IMR-90 (cell line): ENCODE measurements around the gene PIM3. TPM values are rescaled to one million over a fixed set of nuclear protein-coding genes. Genes with fewer than 3 reads are reported as not detected.
A peak's percentile ranks its signal among the peaks of the same experiment; 100 is the strongest.

ENCODE experiments used
- ATAC-seq: fragments of 200-7000 bp; cut with Tn5 transposase; 2 replicates; pipeline ENCODE4 v1.9.1; 2020; ENCODE audit warnings: low read depth, mild to moderate bottlenecking, moderate library complexity
- BruUV-seq: library from RNA; stranded (reverse); fragments of 400-500 nt; replicated peaks from 2 replicates; lab custom pipeline; 2021; lab: Mats Ljungman, UMichigan
- CTCF ChIA-PET: fragments of 300-600 bp; formaldehyde crosslinking; extraction: SDS; loops from one replicate; lab custom pipeline; 2021; ENCODE audit warnings: antibody characterized with exemption; lab: Yijun Ruan, JAX
- POLR2A ChIA-PET: fragments of 300-600 bp; sonication (Branson Sonifier 250); formaldehyde crosslinking; loops from one replicate; lab custom pipeline; 2022; ENCODE audit warnings: antibody characterized with exemption; ENCODE audit not compliant: unreplicated experiment; lab: Charles Lee
- DNase-seq: peaks from one replicate; pipeline ENCODE4 v3.0.0; 2013
- H2AFZ ChIP-seq: replicated peaks from 2 replicates; pipeline ENCODE3; 2013; ENCODE audit warnings: low read length, mild to moderate bottlenecking; ENCODE audit not compliant: poor library complexity
- H2AK5ac ChIP-seq: 2 replicates; pipeline ENCODE4 v1.6.1; 2013; ENCODE audit warnings: low read depth, low read length, inconsistent platforms
- H2AK9ac ChIP-seq: replicated peaks from 2 replicates; pipeline ENCODE3; 2013; ENCODE audit warnings: mild to moderate bottlenecking, low read depth, low read length, moderate library complexity; ENCODE audit not compliant: poor library complexity
- H2BK120ac ChIP-seq: 2 replicates; pipeline ENCODE4 v1.6.1; 2013; ENCODE audit warnings: low read depth, low read length, inconsistent platforms
- H2BK15ac ChIP-seq: 3 replicates; pipeline ENCODE4 v1.6.1; 2013; ENCODE audit warnings: low read depth, low read length, inconsistent platforms
- H2BK20ac ChIP-seq: 2 replicates; pipeline ENCODE4 v1.6.1; 2013; ENCODE audit warnings: low read depth, mild to moderate bottlenecking, inconsistent platforms, low read length, moderate library complexity
- H2BK5ac ChIP-seq: 2 replicates; pipeline ENCODE4 v1.6.1; 2013; ENCODE audit warnings: mild to moderate bottlenecking, low read depth, low read length, inconsistent platforms; ENCODE audit not compliant: poor library complexity, severe bottlenecking
- H3K14ac ChIP-seq: replicated peaks from 2 replicates; pipeline ENCODE4 v1.6.1; 2013; ENCODE audit warnings: low read depth, low read length, inconsistent platforms
- H3K18ac ChIP-seq: 2 replicates; pipeline ENCODE4 v1.6.1; 2013; ENCODE audit warnings: low read depth, low read length, control low read depth
- H3K23ac ChIP-seq: 2 replicates; pipeline ENCODE4 v1.6.1; 2013; ENCODE audit warnings: low read depth, low read length, inconsistent platforms
- H3K27ac ChIP-seq: 2 replicates; pipeline ENCODE4 v1.5.1; 2013; ENCODE audit warnings: mild to moderate bottlenecking, control low read depth, low read length; ENCODE audit not compliant: insufficient read depth
- H3K27me3 ChIP-seq: 2 replicates; pipeline ENCODE4 v1.6.1; 2013; ENCODE audit warnings: low read length; ENCODE audit not compliant: control insufficient read depth, insufficient read depth
- H3K36me3 ChIP-seq: 2 replicates; pipeline ENCODE4 v1.6.1; 2013; ENCODE audit warnings: low read length, mixed read lengths; ENCODE audit not compliant: control insufficient read depth, insufficient read depth
- H3K4ac ChIP-seq: 2 replicates; pipeline ENCODE4 v1.6.1; 2013; ENCODE audit warnings: low read depth, low read length, inconsistent platforms
- H3K4me1 ChIP-seq: 2 replicates; pipeline ENCODE4 v1.6.1; 2013; ENCODE audit warnings: low read length, mixed read lengths; ENCODE audit not compliant: control insufficient read depth, insufficient read depth
- H3K4me2 ChIP-seq: 2 replicates; pipeline ENCODE4 v1.6.1; 2013; ENCODE audit warnings: low read depth, mild to moderate bottlenecking, control low read depth, low read length, moderate library complexity
- H3K4me3 ChIP-seq: 2 replicates; pipeline ENCODE4 v1.5.1; 2013; ENCODE audit warnings: low read depth, mild to moderate bottlenecking, control low read depth, low read length, moderate library complexity; ENCODE audit not compliant: insufficient read depth
- H3K56ac ChIP-seq: 2 replicates; pipeline ENCODE4 v1.6.1; 2013; ENCODE audit warnings: low read length, inconsistent platforms; ENCODE audit not compliant: insufficient read depth; ENCODE audit errors: extremely low read depth
- H3K79me1 ChIP-seq, 2 experiments: 2 replicates each; pipeline ENCODE4 v1.6.1; 2013; ENCODE audit warnings: low read length in 2 of 2, inconsistent platforms in 1 of 2, low read depth in 1 of 2
- H3K9ac ChIP-seq: 2 replicates; pipeline ENCODE4 v1.6.1; 2013; ENCODE audit warnings: low read depth, low read length, control low read depth
- H3K9me1 ChIP-seq: 2 replicates; pipeline ENCODE4 v1.6.1; 2013; ENCODE audit warnings: low read length, inconsistent platforms; ENCODE audit not compliant: insufficient read depth
- H3K9me3 ChIP-seq: 2 replicates; pipeline ENCODE4 v1.6.1; 2013; ENCODE audit warnings: low read length; ENCODE audit not compliant: control insufficient read depth, insufficient read depth
- H4K20me1 ChIP-seq: 2 replicates; pipeline ENCODE4 v1.6.1; 2013; ENCODE audit warnings: low read length, inconsistent platforms; ENCODE audit not compliant: insufficient read depth
- H4K5ac ChIP-seq: 2 replicates; pipeline ENCODE4 v1.6.1; 2013; ENCODE audit warnings: mild to moderate bottlenecking, low read depth, low read length, control low read depth
- H4K8ac ChIP-seq, 2 experiments: 2 replicates each; pipeline ENCODE4 v1.6.1; 2013; ENCODE audit warnings: low read depth in 2 of 2, low read length in 2 of 2, control low read depth in 1 of 2, inconsistent platforms in 1 of 2
- H4K91ac ChIP-seq: 2 replicates; pipeline ENCODE4 v1.6.1; 2013; ENCODE audit warnings: low read depth, low read length, inconsistent platforms; ENCODE audit not compliant: insufficient read depth
- BHLHE40 ChIP-seq: fragments of 150-350 bp; IDR thresholded peaks from 2 replicates; pipeline ENCODE4 v1.6.1; 2016; ENCODE audit warnings: mild to moderate bottlenecking, low read depth, low read length
- ELK1 ChIP-seq: fragments of 150-350 bp; IDR thresholded peaks from 2 replicates; pipeline ENCODE4 v1.6.1; 2016; ENCODE audit warnings: low read depth, mild to moderate bottlenecking, low read length, moderate library complexity, borderline replicate concordance
- FOS ChIP-seq: fragments of 150-350 bp; IDR thresholded peaks from 2 replicates; pipeline ENCODE4 v1.6.1; 2016; ENCODE audit warnings: low read depth, low read length
- MAZ ChIP-seq: IDR thresholded peaks from 2 replicates; pipeline ENCODE4 v1.6.1; 2012; ENCODE audit warnings: low read depth, mild to moderate bottlenecking, low read length, improper control_type of control experiment, moderate library complexity, borderline replicate concordance
- POLR2A ChIP-seq: IDR thresholded peaks from 2 replicates; pipeline ENCODE4 v1.6.1; 2012; ENCODE audit warnings: mild to moderate bottlenecking, low read depth, low read length
- SMC3 ChIP-seq: fragments of 150-350 bp; IDR thresholded peaks from 2 replicates; pipeline ENCODE4 v1.6.1; 2016; ENCODE audit warnings: low read depth, mild to moderate bottlenecking, antibody characterized with exemption, low read length, moderate library complexity
- WGBS, 2 experiments: methylation state at CpG; one replicate each; pipeline versions ENCODE4 v1.1.5 to v1.1.7; 2013; ENCODE audit warnings: missing lambda C conversion rate in 2 of 2; ENCODE audit not compliant: insufficient read length in 1 of 2; ENCODE audit errors: extremely low coverage in 2 of 2; 5-methylcytosine and 5-hydroxymethylcytosine counted together
- dilution Hi-C: fragments of 300-500 bp; cut with HindIII; formaldehyde crosslinking; loops from one replicate; pipeline ENCODE4 v1.14.3; 2018; ENCODE audit warnings: low sequenced_read_pairs; ENCODE audit not compliant: unreplicated experiment
- in situ Hi-C: fragments of 300-500 bp; cut with MboI; formaldehyde crosslinking; loops from 3 replicates; pipeline ENCODE4 v1.14.3; 2019; ENCODE audit warnings: low sequenced_read_pairs, inconsistent platforms, mixed read lengths
- intact Hi-C: fragments of 100-400 bp; cut with micrococcal nuclease; formaldehyde crosslinking; loops from 2 replicates; pipeline ENCODE4 v1.10.0; 2022
- polyA plus RNA-seq, 3 experiments: library from polyadenylated mRNA; depleted of rRNA; stranded (reverse); fragments of >200 nt; gene quantifications; 2 replicates each; pipeline ENCODE4 v1.2.3, GENCODE V29; 2012; ENCODE audit warnings: low replicate concordance in 1 of 3
- total RNA-seq: library from RNA; depleted of rRNA; stranded (reverse); fragments of >200 nt; gene quantifications from 2 replicates; pipeline ENCODE4 v1.2.3, GENCODE V29; 2012

Gene PIM3
- total and polyA plus RNA-seq, 2 of the 4 experiments (the other 2 are of a cell fraction), result 8.6 to 24.7 TPM

GRCh38 chr22:49966041-49966773 lies 5.6 kb downstream of the PIM3 start:
- 96% methylated on average over 4 of the region's 11 CpGs; no CpG with 5 or more reads in 1 of the 2 experiments for WGBS, 2 experiments
- dilution Hi-C loops, result no loop called here
- Histone ChIP-seq H3K4me2 (peak overlapping the region; percentile 11; the same call in 1 of the 2 replicates), H3K79me1 (peaks cover 15 to 52% of the 10 kb centered on the region in 2 experiments), H3K4me1 (peaks cover 40% of the 10 kb centered on the region), H3K23ac (no peak overlapping the region), H4K20me1 (peaks cover 34% of the 10 kb centered on the region), H3K27me3 (no peaks in the 10 kb centered on the region), H3K18ac (no peak overlapping the region), H2BK15ac (no peak overlapping the region), H4K91ac (no peak overlapping the region), H3K56ac (no peak overlapping the region), H3K27ac (peak overlapping the region; percentile 26), H4K8ac (no peak overlapping the region; a peak in 1 of 4 replicates), H2BK20ac (no peak overlapping the region), H2AFZ (no peak overlapping the region), H2BK5ac (peak overlapping the region; percentile 22), H2AK9ac (peak overlapping the region; percentile 78), H3K14ac (0 out of 2 replicates have a peak overlapping the region, but pooled peaks have one; percentile 29), H2BK120ac (no peak overlapping the region), H3K9ac (peak overlapping the region; percentile 18; the same call in 1 of the 2 replicates), H3K4ac (no peak overlapping the region; the same call in 1 of the 2 replicates), H3K9me1 (peaks cover 7% of the 10 kb centered on the region), H4K5ac (no peak overlapping the region), H3K36me3 (peaks cover 30% of the 10 kb centered on the region), H3K4me3 (no peak overlapping the region), H2AK5ac (0 out of 2 replicates have a peak overlapping the region, but pooled peaks have one; percentile 17), H3K9me3 (no peaks in the 10 kb centered on the region)
- TF ChIP-seq POLR2A (0 out of 2 replicates have a peak, but pooled peaks have one; percentile 10), ELK1 (no peak), MAZ (no peak), SMC3 (no peak), FOS (no peak), BHLHE40 (no peak)
- CTCF ChIA-PET, result interaction anchor here (0.5 kb wide), 1 partner anchor 47 kb away, joined by 3 read pairs; no protein-coding TSS in a partner anchor
- no TSS peak for BruUV-seq
- in situ Hi-C loops, result no loop called here
- POLR2A ChIA-PET, result no interaction called here
- intact Hi-C loops, result no loop called here
- ATAC-seq, result no peak
- no peak for DNase-seq
